ENCODE measurements around the gene RNLS.
"Not testable (repeated sequence)": the region's sequence is repeated elsewhere in the genome, so short reads cannot be mapped to it uniquely, and the experiment has no call there.

Gene RNLS

GRCh38 chr10:88388324-88388723, 194.8 kb downstream of the RNLS start:
- DNase-seq (ENCODE audit: low read depth in 2 of 2) = no peak

GRCh38 chr10:88386821-88387773, 196.0 kb downstream of the RNLS start:
- no peak for DNase-seq (ENCODE audit: low read depth in 2 of 2)

- no peak for DNase-seq (ENCODE audit: low read depth in 2 of 2)
Measured at GRCh38 chr10:88386204-88386788, 196.8 kb downstream of the RNLS start.

DNA sequence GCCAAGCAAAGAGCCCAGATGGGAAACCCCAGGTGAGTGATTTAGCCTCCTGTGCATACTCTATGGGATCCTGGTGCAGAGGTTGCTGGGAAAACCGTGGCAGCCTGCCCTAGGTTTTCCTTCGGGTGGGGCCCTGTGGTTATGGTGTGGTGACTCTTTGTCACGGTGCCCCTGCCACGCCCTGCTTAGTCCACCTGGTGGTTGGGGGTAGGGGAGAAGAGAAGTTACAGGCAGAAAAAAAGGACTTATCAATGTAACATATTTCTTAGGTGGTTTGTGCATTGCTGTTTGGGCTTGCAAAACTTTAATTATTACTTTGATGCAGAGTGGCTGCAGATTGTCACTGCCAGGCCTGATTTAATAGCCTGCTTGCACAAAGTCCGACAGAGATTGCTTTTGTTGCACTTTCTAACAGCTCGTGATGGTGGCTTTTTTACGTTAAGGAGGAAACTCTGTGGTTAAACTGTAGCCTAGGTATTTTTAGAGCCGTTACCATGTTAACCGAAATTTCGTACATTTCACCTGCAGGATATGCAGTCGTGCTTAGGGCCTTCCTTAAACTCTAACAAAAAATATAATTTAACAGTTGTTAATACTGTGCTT, 197.4 kb downstream of the RNLS start:
- peak; percentile 18 to 28 for DNase-seq (ENCODE audit: low read depth in 2 of 2)

DNA sequence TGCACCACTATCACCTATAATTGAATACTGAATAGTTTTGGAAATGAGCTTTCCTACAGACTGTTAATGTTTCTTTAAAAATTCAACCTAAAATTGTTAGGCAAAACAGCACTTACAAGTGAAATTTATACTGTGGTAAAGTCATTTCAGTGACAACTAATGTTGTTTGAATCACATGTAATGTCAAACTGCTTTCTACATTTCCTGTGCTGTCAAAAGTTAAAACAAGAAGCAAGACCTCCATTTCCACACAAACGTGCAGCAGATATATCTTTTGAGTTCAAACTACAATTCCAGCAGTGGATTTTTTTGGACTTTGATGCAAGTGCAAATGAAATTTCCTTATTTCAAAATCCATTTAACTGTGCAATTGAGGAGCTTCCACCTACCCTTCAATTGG, 199.8 kb downstream of the RNLS start:
- no peak for DNase-seq (ENCODE audit: low read depth in 2 of 2)

DNA sequence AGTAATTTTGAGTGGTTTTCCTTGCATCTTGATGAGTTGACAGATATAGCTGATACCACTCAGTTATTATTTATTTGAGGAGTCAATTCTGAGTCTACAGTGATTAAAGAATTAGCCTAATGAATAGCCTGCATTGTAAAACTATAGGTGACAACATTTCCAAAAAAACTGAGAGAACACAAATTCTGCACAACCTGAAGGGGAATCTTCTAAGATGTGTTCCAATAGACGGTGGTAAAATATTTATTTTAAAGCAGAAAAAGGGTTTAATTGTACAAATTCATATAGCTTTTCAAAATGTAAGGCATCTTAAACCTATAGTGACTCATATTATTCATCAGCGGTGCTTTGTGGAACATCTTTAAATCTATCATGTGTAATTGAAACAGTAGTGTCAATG, 200.4 kb downstream of the RNLS start:
- no peak for DNase-seq (ENCODE audit: low read depth in 2 of 2)

DNA sequence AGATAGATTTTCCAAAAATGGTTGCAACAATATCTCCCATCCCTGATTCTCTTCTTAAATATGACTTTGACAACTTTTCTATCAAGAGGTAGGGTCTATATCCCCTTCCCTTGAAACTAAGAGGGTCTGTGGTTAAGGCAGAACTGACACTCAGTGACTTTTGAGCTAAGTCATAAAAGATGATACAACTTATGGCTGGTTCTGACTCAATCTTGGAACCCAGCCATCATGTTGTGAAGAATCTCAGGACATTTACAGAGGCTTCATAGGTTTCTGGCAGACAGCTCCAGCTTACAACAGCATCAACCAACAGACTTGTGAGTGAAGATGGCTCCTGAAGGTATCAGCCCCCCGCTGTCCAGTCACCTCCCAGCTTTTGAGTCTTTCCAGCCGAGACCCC, 203.5 kb downstream of the RNLS start:
- DNase-seq (ENCODE audit: low read depth in 2 of 2) = no peak

DNA sequence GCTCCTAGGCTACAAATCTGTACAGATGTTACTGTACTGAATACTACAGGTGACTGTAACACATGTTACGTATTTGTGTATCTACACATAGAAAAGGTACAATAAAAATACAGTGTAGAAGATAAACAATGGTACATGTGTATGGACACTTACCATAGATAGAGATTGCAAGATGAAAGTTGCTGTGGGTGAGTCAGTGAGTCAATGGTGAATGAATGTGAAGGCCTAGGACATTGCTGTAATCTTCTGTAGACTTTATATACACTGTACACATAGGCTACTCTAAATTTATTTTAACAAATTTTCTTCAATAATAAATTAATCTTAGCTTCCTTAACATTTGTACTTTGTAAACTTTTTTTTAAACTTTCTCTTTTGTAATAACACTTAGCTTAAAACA, 205.6 kb downstream of the RNLS start:
- DNase-seq (ENCODE audit: low read depth in 2 of 2) = no peak

- DNase-seq (ENCODE audit: low read depth in 2 of 2) = no peak
Measured at GRCh38 chr10:88374392-88375175, 208.5 kb downstream of the RNLS start.

DNA sequence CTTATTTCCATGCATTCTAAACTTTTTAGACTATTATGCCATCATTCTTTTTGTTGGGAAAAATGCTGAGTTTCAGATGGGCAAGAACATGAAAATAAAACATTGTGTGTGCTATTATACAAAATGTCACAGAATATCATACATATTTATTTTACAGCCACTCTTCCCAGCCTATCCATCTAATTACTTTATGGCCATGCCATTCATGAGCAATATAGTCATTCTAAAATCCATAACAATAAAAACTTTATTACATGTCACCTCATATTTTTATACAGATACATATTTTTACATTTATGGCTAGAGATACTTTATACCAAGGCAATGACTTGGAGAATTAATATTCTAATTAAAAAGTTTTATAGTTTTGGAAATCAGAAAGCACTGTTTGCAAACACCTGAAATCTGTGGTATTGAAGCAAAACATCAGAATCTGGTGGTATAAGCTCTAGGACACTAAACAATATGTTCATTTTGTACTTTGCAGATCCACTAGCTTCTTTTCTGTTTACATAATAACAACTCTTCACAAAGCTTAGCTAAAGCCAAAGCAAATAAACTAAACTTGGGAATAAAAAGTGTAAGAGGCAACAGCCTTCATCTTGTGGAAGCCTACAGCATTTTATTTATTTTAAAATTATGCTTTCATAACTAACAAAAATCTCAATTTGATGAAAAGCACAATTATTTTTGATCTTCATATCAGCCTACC, 210.1 kb downstream of the RNLS start:
- no peak for DNase-seq (ENCODE audit: low read depth in 2 of 2)

DNA sequence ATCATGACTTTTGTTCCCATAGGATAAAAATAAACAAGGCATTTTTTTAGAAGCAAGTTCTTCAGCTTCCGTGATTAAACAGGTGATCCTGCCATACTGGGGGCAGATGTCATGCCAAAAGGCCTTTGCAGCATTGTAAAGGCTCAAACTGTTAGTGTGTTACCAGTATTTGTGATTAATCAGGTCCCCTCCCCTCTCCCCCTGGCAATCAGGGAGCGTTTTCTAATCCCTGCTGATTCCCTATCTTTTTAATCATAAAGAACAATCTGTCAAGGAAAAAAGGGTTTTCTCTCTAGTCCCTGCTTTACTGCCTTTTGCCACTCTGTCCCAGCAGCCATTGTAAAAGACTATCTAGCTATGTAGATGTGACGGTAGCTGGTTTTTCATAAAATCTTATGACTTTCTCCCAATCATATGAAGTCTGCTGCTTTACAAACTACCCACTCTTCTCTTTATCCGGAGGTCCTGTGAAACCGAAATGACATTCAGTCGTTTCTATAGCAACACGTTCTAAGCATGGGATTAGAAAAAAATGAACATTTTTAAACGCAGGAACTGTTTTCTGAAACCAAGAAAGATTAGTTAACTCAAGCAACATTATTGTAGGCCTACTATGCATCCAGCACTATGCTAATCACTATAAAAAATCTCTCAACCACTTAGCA, 210.9 kb downstream of the RNLS start:
- DNase-seq (ENCODE audit: low read depth in 2 of 2) = no peak

DNA sequence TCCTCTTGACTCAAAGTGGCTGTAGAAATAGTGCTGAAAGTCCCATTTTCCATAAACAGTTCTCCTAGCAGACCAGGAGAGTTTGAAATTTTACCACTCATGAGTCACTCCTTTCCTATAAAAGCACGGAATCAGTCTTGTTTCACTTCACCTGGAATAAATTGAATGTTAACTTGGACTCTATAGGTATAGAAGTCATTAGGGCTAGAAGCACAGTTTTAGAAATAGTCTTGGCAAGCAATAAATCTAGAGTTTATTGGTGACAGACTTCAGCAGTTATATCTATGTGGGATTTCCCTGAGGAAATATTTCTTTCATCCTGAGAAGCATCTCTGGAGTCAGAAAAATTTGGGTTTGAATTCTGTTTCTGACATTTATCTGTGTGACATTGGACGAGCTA, 212.4 kb downstream of the RNLS start:
- DNase-seq (ENCODE audit: low read depth in 2 of 2) = no peak

- DNase-seq (ENCODE audit: low read depth in 2 of 2) = no peak
Measured at GRCh38 chr10:88366772-88367171, 216.3 kb downstream of the RNLS start.

DNA sequence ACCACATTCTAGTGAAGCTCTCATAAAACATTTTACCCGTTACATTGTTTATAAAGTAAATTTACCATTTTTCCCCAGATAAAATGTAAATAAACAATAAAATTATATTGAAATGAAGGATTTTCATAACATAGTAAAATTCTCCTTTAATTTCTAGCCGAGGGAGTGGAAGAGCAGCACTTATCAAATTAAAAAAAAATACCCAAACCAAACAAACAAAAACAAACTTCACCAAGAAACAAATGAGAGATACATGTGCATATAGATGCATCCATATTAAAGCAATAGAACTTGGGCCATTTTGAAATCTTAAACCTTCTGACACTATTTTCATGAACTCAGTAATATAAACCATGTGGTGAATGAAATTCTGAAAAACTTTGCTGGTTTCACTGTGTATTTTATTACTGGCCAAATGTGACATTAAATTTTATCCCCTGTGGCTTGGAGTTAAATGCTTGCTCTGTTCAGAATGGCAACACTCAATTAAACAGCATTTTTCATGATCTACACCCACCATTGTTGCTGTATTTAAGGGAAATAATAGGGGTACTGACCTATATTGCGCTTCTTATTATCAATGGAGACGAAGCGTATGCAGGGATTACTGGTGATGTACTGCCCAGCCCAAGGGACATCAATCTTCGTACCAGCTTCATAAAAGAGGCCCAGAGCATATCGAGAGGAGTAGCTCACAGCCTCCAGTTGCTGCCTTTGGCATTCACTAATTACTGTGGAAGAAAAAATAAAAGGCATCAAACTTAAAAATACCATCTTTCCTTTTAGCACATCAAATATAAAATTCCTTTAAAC, 220.9 kb downstream of the RNLS start:
- DNase-seq (ENCODE audit: low read depth in 2 of 2) = no peak

GRCh38 chr10:88361494-88361893, 221.6 kb downstream of the RNLS start:
- DNase-seq (ENCODE audit: low read depth in 2 of 2) = no peak

DNA sequence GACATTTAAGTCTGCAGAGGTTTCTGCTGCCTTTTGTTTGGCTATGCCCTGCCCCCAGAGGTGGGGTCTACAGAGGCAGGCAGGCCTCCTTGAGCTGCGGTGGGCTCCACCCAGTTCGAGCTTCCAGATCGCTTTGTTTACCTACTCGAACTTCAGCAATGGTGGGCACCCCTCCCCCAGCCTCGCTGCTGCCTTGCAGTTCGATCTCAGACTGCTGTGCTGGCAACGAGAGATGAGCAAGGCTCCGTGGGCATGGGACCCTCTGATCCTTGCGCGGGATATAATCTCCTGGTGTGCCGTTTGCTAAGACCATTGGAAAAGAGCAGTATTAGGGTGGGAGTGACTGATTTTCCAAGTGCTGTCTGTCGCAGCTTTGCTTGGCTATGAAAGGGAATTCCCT, 227.4 kb downstream of the RNLS start:
- not testable (repeated sequence) for DNase-seq (ENCODE audit: low read depth in 2 of 2)

- no peak for DNase-seq (ENCODE audit: low read depth in 2 of 2)
Measured at GRCh38 chr10:88347597-88348304, 235.4 kb downstream of the RNLS start.

- no peak for DNase-seq (ENCODE audit: low read depth in 2 of 2)
Measured at GRCh38 chr10:88347022-88347421, 236.1 kb downstream of the RNLS start.
